K562 (cell line): ENCODE results near the gene CYFIP2. TPM values are rescaled to one million over a fixed set of nuclear protein-coding genes. Genes with fewer than 3 reads are reported as not detected.

Experiments used
- ATAC-seq: fragments of 200-7000 bp; cut with Tn5 transposase; 3 replicates; pipeline ENCODE4 v1.9.1; 2020; ENCODE audit warnings: moderate library complexity
- BruUV-seq: library from RNA; stranded (reverse); fragments of 400-500 nt; replicated peaks from 2 replicates; lab custom pipeline; 2021; lab: Mats Ljungman, UMichigan
- CTCF ChIA-PET: fragments of 300-600 bp; formaldehyde crosslinking; extraction: SDS; loops from one replicate; lab custom pipeline; 2021; ENCODE audit warnings: low intra/inter-chr PET ratio; lab: Yijun Ruan, JAX
- POLR2A ChIA-PET: fragments of 300-600, 350-650 bp; sonication (Branson Sonifier 250); formaldehyde crosslinking; extraction: SDS; loops from one replicate; lab custom pipeline; 2021; ENCODE audit warnings: antibody characterized with exemption, inconsistent platforms; lab: Yijun Ruan, JAX
- DNase-seq, 4 experiments: peaks; one replicate each; pipeline versions ENCODE4 v3.0.0 to v3.0.0-alpha.2; 2011 to 2018; ENCODE audit warnings: low spot score in 3 of 4, mixed read lengths in 3 of 4; ENCODE audit errors: extremely low read depth in 1 of 4
- FAIRE-seq: peaks from 2 replicates; lab custom pipeline; 2011; peaks lifted over from hg19 to GRCh38; lab: Jason Lieb, UNC
- H2AFZ ChIP-seq: 2 replicates; pipeline ENCODE4 v1.6.0; 2011; ENCODE audit warnings: low read depth, low read length, control low read depth, inconsistent platforms
- H3K27ac ChIP-seq: fragments of 200-600 bp; 3 replicates; pipeline ENCODE4 v1.8.0; 2011; ENCODE audit warnings: low read depth, mild to moderate bottlenecking, control low read depth, inconsistent platforms, low read length, moderate library complexity, mixed read lengths; ENCODE audit errors: extremely low read depth
- H3K27me3 ChIP-seq, 2 experiments: fragments of 300-600 bp in 1 of 2; 2 replicates in 1 of 2; 3 replicates in 1 of 2; pipeline versions ENCODE4 v1.6.0 to v1.8.0; 2011; ENCODE audit warnings: inconsistent platforms in 2 of 2, low read length in 2 of 2, mild to moderate bottlenecking in 1 of 2, mixed read lengths in 1 of 2, moderate library complexity in 1 of 2; ENCODE audit not compliant: control insufficient read depth in 2 of 2, insufficient read depth in 2 of 2
- H3K36me3 ChIP-seq: fragments of 300-600 bp; 3 replicates; pipeline ENCODE4 v1.8.0; 2011; ENCODE audit warnings: mild to moderate bottlenecking, low read length, inconsistent platforms; ENCODE audit not compliant: control insufficient read depth, insufficient read depth
- H3K4me1 ChIP-seq, 2 experiments: fragments of 200-600 bp in 1 of 2; replicated peaks in 1 of 2; 2 replicates in 1 of 2; 3 replicates in 1 of 2; pipeline versions ENCODE4 v1.5.1 to v1.8.0; 2011; ENCODE audit warnings: inconsistent platforms in 2 of 2, low read length in 2 of 2, mild to moderate bottlenecking in 1 of 2, mixed read lengths in 1 of 2, moderate library complexity in 1 of 2; ENCODE audit not compliant: control insufficient read depth in 2 of 2, insufficient read depth in 2 of 2
- H3K4me2 ChIP-seq: 2 replicates; pipeline ENCODE4 v1.6.1; 2011; ENCODE audit warnings: low read length, control low read depth, inconsistent platforms, mixed read lengths; ENCODE audit not compliant: insufficient read depth
- H3K4me3 ChIP-seq: fragments of 200-600 bp; sonication (generic), shearing (Covaris generic); 2 replicates; pipeline ENCODE4 v1.5.1; 2016; ENCODE audit warnings: control low read depth, inconsistent platforms
- H3K79me2 ChIP-seq: fragments of 200-600 bp; 3 replicates; pipeline ENCODE4 v1.8.0; 2011; ENCODE audit warnings: low read length, inconsistent platforms; ENCODE audit not compliant: control insufficient read depth, insufficient read depth
- H3K9ac ChIP-seq, 2 experiments: 2 replicates each; pipeline versions ENCODE4 v1.6.0 to v1.6.1; 2011; ENCODE audit warnings: low read depth in 2 of 2, low read length in 2 of 2, control low read depth in 1 of 2, inconsistent platforms in 1 of 2, mild to moderate bottlenecking in 1 of 2, mixed read lengths in 1 of 2; ENCODE audit not compliant: insufficient read depth in 1 of 2
- H3K9me1 ChIP-seq: one replicate; pipeline ENCODE4 v1.6.0; 2011; ENCODE audit warnings: inconsistent platforms, mild to moderate bottlenecking, low read length, moderate library complexity; ENCODE audit not compliant: control insufficient read depth, insufficient read depth
- H3K9me3 ChIP-seq: replicated peaks from 2 replicates; pipeline ENCODE4 v1.5.1; 2011; ENCODE audit warnings: low read depth, low read length, inconsistent platforms; ENCODE audit not compliant: control insufficient read depth, insufficient read depth
- H4K20me1 ChIP-seq: replicated peaks from 2 replicates; pipeline ENCODE4 v1.6.1; 2011; ENCODE audit warnings: low read length, inconsistent platforms, mixed read lengths; ENCODE audit not compliant: control insufficient read depth, insufficient read depth
- ETV1 ChIP-seq: fragments of 450-650 bp; conservative IDR thresholded peaks from 2 replicates; pipeline ENCODE4 v1.6.1; 2016; ENCODE audit warnings: missing genetic modification characterization, control low read depth, low read depth, missing compliant biosample characterization
- TRIM28 ChIP-seq: fragments of 450-650 bp; IDR thresholded peaks from 2 replicates; pipeline ENCODE4 v1.6.1; 2017
- ZBTB26 ChIP-seq: fragments of 450-650 bp; formaldehyde crosslinking; IDR thresholded peaks from 2 replicates; pipeline ENCODE4 v1.4.0; 2022; ENCODE audit warnings: missing genetic modification characterization
- ZBTB40 ChIP-seq, 2 experiments: fragments of 450-650 bp in 1 of 2; sonication (generic) in 1 of 2; formaldehyde crosslinking in 1 of 2; IDR thresholded peaks; 2 replicates each; pipeline versions ENCODE4 v1.7.1 to v1.9.0; 2016 to 2022; ENCODE audit warnings: inconsistent platforms in 1 of 2, mild to moderate bottlenecking in 1 of 2, missing genetic modification reagents in 1 of 2
- WGBS: fragments of 100-300 bp; shearing (Covaris generic); methylation state at CpG from one replicate; pipeline ENCODE4 v1.1.6; 2016; ENCODE audit warnings: low coverage, mixed read lengths; ENCODE audit not compliant: insufficient coverage; ENCODE audit errors: missing lambda C conversion rate; 5-methylcytosine and 5-hydroxymethylcytosine counted together
- in situ Hi-C: fragments of 300-500 bp; cut with MboI; formaldehyde crosslinking; loops from 4 replicates; pipeline ENCODE4 v1.15.0; 2018; ENCODE audit warnings: inconsistent platforms, mixed read lengths
- intact Hi-C: fragments of 100-400 bp; cut with micrococcal nuclease; formaldehyde crosslinking; loops from 2 replicates; pipeline ENCODE4 v1.14.2; 2022
- polyA plus RNA-seq, 8 experiments: library from polyadenylated mRNA; depleted of rRNA in 4 of 8; stranded (reverse) in 5 of 8; unstranded in 3 of 8; fragments of >200 nt; fragmentation: Nextera tagmentation in 2 of 8; fragmentation: Illumina TruSeq in 1 of 8; extraction: Ambion mirVana in 2 of 8; extraction: Trizol in 1 of 8; gene quantifications; 2 replicates each; pipeline versions ENCODE4 v1.2.1 to v1.2.3, GENCODE V29; 2011 to 2014; ENCODE audit warnings: inconsistent platforms in 1 of 8, missing spikeins in 1 of 8
- total RNA-seq, 7 experiments: library from RNA; depleted of rRNA in 6 of 7; stranded (reverse); fragments of >200 nt in 6 of 7; fragmentation: Illumina TruSeq in 2 of 7; extraction: Trizol in 2 of 7; gene quantifications; 2 replicates each; pipeline versions ENCODE4 v1.2.1 to v1.2.3, GENCODE V29; 2011 to 2021; ENCODE audit warnings: low replicate concordance in 1 of 7

CYFIP2 gene
- total and polyA plus RNA-seq, 9 of the 15 experiments (the other 6 are each of a cell fraction or from before 2014, with no cell fraction given): 0.76 to 2.9 (median 1.4) TPM; not detected in 1

- H2AFZ ChIP-seq: no peak overlapping the region
- no peak overlapping the region for H3K4me3 ChIP-seq
- H4K20me1 ChIP-seq: 0 out of 2 replicates have a peak, but pooled peaks cover 4% of the 10 kb centered on the region
- BruUV-seq: no TSS peak
- 3% methylated on average over 14 of the region's 14 CpGs for WGBS
- no peak for FAIRE-seq
- POLR2A ChIA-PET: no interaction called here
- H3K4me2 ChIP-seq: no peak overlapping the region
- TF ChIP-seq TRIM28 (no peak), ZBTB40 (IDR thresholded peaks at IDR 0.05) (no peak), ZBTB40 (CRISPR knock-in tag; IDR thresholded peaks at IDR 0.05) (no peak), ZBTB26 (CRISPR knock-in tag) (no peak), ETV1 (tag) (no peak)
- peaks cover 5 to 13% of the 10 kb centered on the region in 2 experiments; a peak in 4 of 5 replicates for H3K27me3 ChIP-seq
- CTCF ChIA-PET: interaction anchor here (0.6 kb wide), 1 partner anchor 9 kb away, joined by 3 read pairs; no protein-coding TSS in a partner anchor
- H3K36me3 ChIP-seq: no peaks in the 10 kb centered on the region
- no peaks in the 10 kb centered on the region for H3K4me1 ChIP-seq
- no peak for DNase-seq
- no peaks in the 10 kb centered on the region; the same call in 1 of the 2 replicates for H3K9me3 ChIP-seq
- no peak overlapping the region for H3K27ac ChIP-seq
- H3K9ac ChIP-seq: no peak overlapping the region
- intact Hi-C loops (loop anchor here (5.0 kb wide), 2 partner anchors 128 to 373 kb away; no protein-coding TSS in a partner anchor), in situ Hi-C loops (loop anchor here (5.0 to 10.0 kb wide), 2 partner anchors 133 to 391 kb away; partner anchors contain the start of gene THG1L)
- H3K79me2 ChIP-seq: no peaks in the 10 kb centered on the region
- H3K9me1 ChIP-seq: no peaks in the 10 kb centered on the region
- ATAC-seq: no peak
Observed at GRCh38 chr5:157343842-157344790, 78.2 kb downstream of the CYFIP2 start.
